Aorta (tissue), 5 donors: ENCODE results near the gene USP40. TPM values are rescaled to one million over a fixed set of nuclear protein-coding genes. Genes with fewer than 3 reads are reported as not detected.
A peak's percentile ranks its signal among the peaks of the same experiment; 100 is the strongest.

Experiments used
- ATAC-seq: fragments of 200-7000 bp; cut with Tn5 transposase; one replicate; pipeline ENCODE4 v1.9.1; 2022; ENCODE audit warnings: moderate library complexity; ENCODE audit not compliant: low FRiP score
- DNase-seq, 2 donors: peaks; one replicate each; pipeline ENCODE4 v3.0.0-alpha.2; 2020
- H3K27ac ChIP-seq, 2 donors: one replicate each; pipeline ENCODE4 v1.5.1; 2013; ENCODE audit warnings: low read length in 2 of 2, mild to moderate bottlenecking in 2 of 2, moderate library complexity in 2 of 2, control low read depth in 1 of 2, inconsistent platforms in 1 of 2, low read depth in 1 of 2
- H3K27me3 ChIP-seq, 2 donors: one replicate each; pipeline ENCODE4 v1.6.1; 2013; ENCODE audit warnings: control low read depth in 1 of 2, low read length in 1 of 2, mild to moderate bottlenecking in 1 of 2, moderate library complexity in 1 of 2; ENCODE audit not compliant: insufficient read depth in 2 of 2, control insufficient read depth in 1 of 2
- H3K36me3 ChIP-seq, 2 donors: one replicate each; pipeline ENCODE4 v1.6.1; 2013; ENCODE audit warnings: control low read depth in 1 of 2, low read length in 1 of 2, mild to moderate bottlenecking in 1 of 2; ENCODE audit not compliant: insufficient read depth in 2 of 2, control insufficient read depth in 1 of 2
- H3K4me1 ChIP-seq, 2 donors: one replicate each; pipeline ENCODE4 v1.6.1; 2013; ENCODE audit warnings: low read length in 2 of 2, control low read depth in 1 of 2, mild to moderate bottlenecking in 1 of 2, moderate library complexity in 1 of 2; ENCODE audit not compliant: insufficient read depth in 2 of 2, control insufficient read depth in 1 of 2
- H3K4me3 ChIP-seq, 2 donors: one replicate each; pipeline ENCODE4 v1.5.1; 2013; ENCODE audit warnings: low read length in 2 of 2, control low read depth in 1 of 2, mild to moderate bottlenecking in 1 of 2
- H3K9me3 ChIP-seq: one replicate; pipeline ENCODE4 v1.6.1; 2013; ENCODE audit warnings: mild to moderate bottlenecking, low read length; ENCODE audit not compliant: control insufficient read depth
- WGBS, 2 donors: extraction: QIAGEN DNeasy Blood & Tissue Kit; methylation state at CpG; one replicate each; pipeline ENCODE4 v1.1.7; 2013; 5-methylcytosine and 5-hydroxymethylcytosine counted together
- intact Hi-C, 2 donors: fragments of 100-400 bp; cut with DNase I; formaldehyde crosslinking; loops; one replicate each; pipeline versions ENCODE4 v1.14.2 to v1.15.0; 2022
- polyA plus RNA-seq, 2 donors: library from polyadenylated mRNA; stranded (reverse); fragments of 200-250 nt; gene quantifications; one replicate each; pipeline ENCODE4 v1.2.3, GENCODE V29; 2013
- total RNA-seq, 2 donors: library from RNA; stranded (reverse); fragmentation: NEBNext Ultra II Directional; extraction: Animal tissue kit (Norgen Biotek cat#: 25700); gene quantifications; one replicate each; pipeline ENCODE4 v1.2.1, GENCODE V29; 2021
- donor health status: healthy with polysubstance abuse.
- donor health status: Bipolar disorder and iron deficiency.
- donor health status: DM: no; HTN: no; CAD: no.
- donor health status: DM: no; HTN: no; CAD: no.
- donor health status: DM: yes; HTN: yes; CAD: no.

Gene USP40
- total and polyA plus RNA-seq, 4 donors: 11.4 to 52.6 (median 30.0) TPM

- intact Hi-C loops: no loop called here
- peaks cover 0 to 9% of the 10 kb centered on the region in 2 donors for H3K36me3 ChIP-seq
- ATAC-seq (no peak), DNase-seq (peak in 1 of 2 donors; percentile 76)
- H3K4me3 ChIP-seq: no peak overlapping the region
- H3K9me3 ChIP-seq: no peaks in the 10 kb centered on the region
- WGBS, 2 donors: 91 to 92% methylated on average over 25 of the region's 25 CpGs
- no peaks in the 10 kb centered on the region for H3K27me3 ChIP-seq
- no peaks in the 10 kb centered on the region for H3K4me1 ChIP-seq
- no peak overlapping the region for H3K27ac ChIP-seq
These were observed 104.3 kb downstream of the USP40 start for GRCh38 chr2:233462202-233462785.

GRCh38 chr2:233461481-233461891 lies 105.1 kb downstream of the USP40 start:
- intact Hi-C loops: no loop called here
- H3K36me3 ChIP-seq: peaks cover 0 to 9% of the 10 kb centered on the region in 2 donors
- ATAC-seq (no peak), DNase-seq (peak in 1 of 2 donors; percentile 69)
- H3K27ac ChIP-seq: no peak overlapping the region
- H3K4me3 ChIP-seq: no peak overlapping the region
- 90 to 92% methylated on average over 8 of the region's 8 CpGs for WGBS, 2 donors
- H3K4me1 ChIP-seq: no peaks in the 10 kb centered on the region
- H3K27me3 ChIP-seq: no peaks in the 10 kb centered on the region
- H3K9me3 ChIP-seq: no peaks in the 10 kb centered on the region

- Histone ChIP-seq H3K4me3 (no peak overlapping the region), H3K9me3 (no peaks in the 10 kb centered on the region), H3K27me3 (no peaks in the 10 kb centered on the region), H3K36me3 (peaks cover 2 to 9% of the 10 kb centered on the region in 2 donors), H3K4me1 (no peaks in the 10 kb centered on the region), H3K27ac (no peak overlapping the region)
- intact Hi-C loops: no loop called here
- WGBS, 2 donors: 68 to 69% methylated on average over 32 of the region's 32 CpGs
- DNase-seq (no peak), ATAC-seq (no peak)
These were observed 105.7 kb downstream of the USP40 start for GRCh38 chr2:233460726-233461441.

GRCh38 chr2:233459426-233459825 lies 107.2 kb downstream of the USP40 start:
- 89 to 94% methylated on average over 10 of the region's 10 CpGs for WGBS, 2 donors
- H3K9me3 ChIP-seq: no peaks in the 10 kb centered on the region
- DNase-seq: no peak
- no peak overlapping the region for H3K27ac ChIP-seq
- ATAC-seq: no peak
- H3K4me1 ChIP-seq: no peaks in the 10 kb centered on the region
- no peaks in the 10 kb centered on the region for H3K27me3 ChIP-seq
- intact Hi-C loops: no loop called here
- peaks cover 2 to 12% of the 10 kb centered on the region in 2 donors for H3K36me3 ChIP-seq
- H3K4me3 ChIP-seq: no peak overlapping the region

DNA sequence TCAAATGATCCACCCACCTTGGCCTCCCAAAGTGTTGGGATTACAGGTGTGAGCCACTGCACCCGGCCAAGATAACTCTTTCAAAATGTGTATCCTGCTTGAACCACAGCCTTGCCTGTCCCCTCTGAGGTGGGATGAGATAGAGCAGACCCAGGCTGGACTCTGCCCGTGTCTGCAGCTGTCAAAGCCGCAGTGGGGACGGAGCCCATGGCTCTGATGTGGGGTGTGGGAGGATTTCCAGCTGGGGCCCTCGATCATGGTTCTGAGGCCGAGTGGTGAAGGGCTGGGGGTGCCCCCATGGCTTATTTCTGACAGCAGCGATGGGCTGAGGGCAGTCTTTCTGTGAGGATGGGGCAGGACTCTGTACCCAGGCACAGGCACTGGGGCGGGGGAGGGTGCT lies 107.8 kb downstream of the USP40 start:
- DNase-seq: no peak
- H3K4me1 ChIP-seq: no peaks in the 10 kb centered on the region
- intact Hi-C loops: no loop called here
- peaks cover 2 to 12% of the 10 kb centered on the region in 2 donors for H3K36me3 ChIP-seq
- no peaks in the 10 kb centered on the region for H3K27me3 ChIP-seq
- H3K27ac ChIP-seq: no peak overlapping the region
- no peaks in the 10 kb centered on the region for H3K9me3 ChIP-seq
- 93% methylated on average over 8 of the region's 8 CpGs for WGBS, 2 donors
- no peak overlapping the region for H3K4me3 ChIP-seq
- no peak for ATAC-seq

GRCh38 chr2:233458031-233458610 lies 108.5 kb downstream of the USP40 start:
- no peaks in the 10 kb centered on the region for H3K27me3 ChIP-seq
- H3K36me3 ChIP-seq: peaks cover 2 to 11% of the 10 kb centered on the region in 2 donors
- H3K27ac ChIP-seq: no peak overlapping the region
- H3K9me3 ChIP-seq: no peaks in the 10 kb centered on the region
- ATAC-seq (no peak), DNase-seq (peak; percentile 41 to 47)
- 92 to 93% methylated on average over 20 of the region's 20 CpGs for WGBS, 2 donors
- H3K4me1 ChIP-seq: no peaks in the 10 kb centered on the region
- no peak overlapping the region for H3K4me3 ChIP-seq
- intact Hi-C loops: no loop called here

- H3K27me3 ChIP-seq: no peaks in the 10 kb centered on the region
- 91 to 93% methylated on average over 5 of the region's 5 CpGs for WGBS, 2 donors
- no peaks in the 10 kb centered on the region for H3K9me3 ChIP-seq
- peaks cover 2 to 9% of the 10 kb centered on the region in 2 donors for H3K36me3 ChIP-seq
- DNase-seq (peak; percentile 31 to 57), ATAC-seq (no peak)
- no peak overlapping the region for H3K4me3 ChIP-seq
- H3K27ac ChIP-seq: no peak overlapping the region
- no peaks in the 10 kb centered on the region for H3K4me1 ChIP-seq
- intact Hi-C loops: no loop called here
These were observed 109.2 kb downstream of the USP40 start for GRCh38 chr2:233457356-233457755.

- Histone ChIP-seq H3K27me3 (no peaks in the 10 kb centered on the region), H3K9me3 (no peaks in the 10 kb centered on the region), H3K4me1 (no peaks in the 10 kb centered on the region), H3K36me3 (peaks cover 2 to 12% of the 10 kb centered on the region in 2 donors), H3K27ac (no peak overlapping the region), H3K4me3 (no peak overlapping the region)
- DNase-seq (peak in 1 of 2 donors; percentile 57), ATAC-seq (no peak)
- WGBS, 2 donors: 84 to 85% methylated on average over 5 of the region's 5 CpGs
- intact Hi-C loops: no loop called here
These were observed 109.6 kb downstream of the USP40 start for GRCh38 chr2:233456934-233457333.

DNA sequence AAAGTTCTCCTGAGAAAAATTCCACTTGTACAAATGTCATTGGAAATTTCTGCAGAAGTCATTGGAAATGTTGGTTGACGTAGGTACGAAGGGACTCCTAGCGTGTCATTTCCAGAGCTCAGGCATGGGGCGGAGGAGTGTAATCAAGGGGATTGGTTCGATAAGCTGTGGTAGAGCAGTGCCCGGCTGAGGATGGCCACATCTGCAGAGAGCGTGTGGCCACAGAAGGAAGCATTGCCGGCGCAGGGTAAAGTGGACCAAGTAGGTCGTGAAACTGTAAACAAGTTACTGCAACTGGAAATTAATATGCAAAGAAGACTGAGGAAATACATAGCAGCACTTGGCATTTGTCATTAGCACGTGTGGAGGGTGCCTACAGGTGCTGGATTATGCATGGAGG lies 110.5 kb downstream of the USP40 start:
- no peak for ATAC-seq
- peak; percentile 24 to 63 for DNase-seq
- Histone ChIP-seq H3K27ac (no peak overlapping the region), H3K36me3 (peaks cover 2 to 12% of the 10 kb centered on the region in 2 donors), H3K27me3 (no peaks in the 10 kb centered on the region), H3K4me1 (no peaks in the 10 kb centered on the region), H3K4me3 (no peak overlapping the region), H3K9me3 (no peaks in the 10 kb centered on the region)
- WGBS, 2 donors: 92 to 94% methylated on average over 11 of the region's 11 CpGs
- intact Hi-C loops: no loop called here
